Subcutaneous preadipocyte (primary cell): ENCODE measurements around the gene NPHS2. TPM values are rescaled to one million over a fixed set of nuclear protein-coding genes. Genes with fewer than 3 reads are reported as not detected.

ENCODE experiments used
- small RNA-seq: library from RNA; depleted of rRNA; stranded (forward); fragments of <200 nt; gene quantifications from one replicate; pipeline ENCODE3, GENCODE V24; 2012
- total RNA-seq: library from RNA; depleted of rRNA; stranded (reverse); fragments of >200 nt; gene quantifications from 2 replicates; pipeline ENCODE4 v1.2.3, GENCODE V29; 2012

The NPHS2 gene
- total RNA-seq, result not detected in 2 replicates

DNA sequence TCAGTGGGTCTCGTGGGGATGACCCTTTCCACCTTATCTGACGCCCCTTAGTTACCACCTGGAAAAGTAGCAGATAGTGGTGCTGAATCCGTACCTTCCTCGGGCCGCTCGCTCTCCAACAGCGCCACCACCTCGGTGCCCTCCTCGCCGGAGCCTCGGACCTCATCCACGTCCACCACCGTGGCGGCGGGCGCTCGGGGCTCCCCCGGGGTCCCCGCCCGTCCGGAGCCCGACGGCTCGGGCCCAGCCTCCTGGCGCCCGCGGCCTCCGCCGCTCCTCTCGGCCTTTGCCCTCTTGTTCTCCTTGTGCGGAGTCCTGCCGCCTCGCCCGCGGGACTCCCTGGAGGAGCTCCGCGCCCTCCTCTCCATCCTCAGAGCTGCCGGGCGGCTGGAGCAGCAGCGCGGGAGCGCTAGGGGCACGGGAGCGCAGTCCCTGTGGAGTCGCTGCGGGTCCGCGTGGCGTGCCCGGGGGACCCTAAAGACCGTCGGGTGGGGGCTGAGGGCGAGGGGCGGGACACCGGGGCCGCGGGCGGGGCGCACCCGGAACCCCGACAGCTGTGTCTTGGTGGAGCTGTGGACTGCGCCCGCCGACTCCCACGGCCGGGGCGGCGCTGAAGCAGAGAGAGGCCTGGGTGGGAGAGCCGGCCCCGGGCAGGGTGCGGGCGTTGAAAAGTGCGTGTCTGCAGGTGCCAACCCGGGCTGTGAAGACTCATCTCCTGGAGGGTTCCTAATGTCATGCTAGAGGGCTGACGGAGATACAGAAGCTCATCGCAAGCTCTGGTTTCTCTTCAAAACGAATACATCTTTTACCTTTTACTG lies at the start of gene NPHS2:
TSS of gene NPHS2 (minus strand) at position 452 of the 818 bp plus-strand sequence. CDS start at position 368, 84 bp downstream.

DNA sequence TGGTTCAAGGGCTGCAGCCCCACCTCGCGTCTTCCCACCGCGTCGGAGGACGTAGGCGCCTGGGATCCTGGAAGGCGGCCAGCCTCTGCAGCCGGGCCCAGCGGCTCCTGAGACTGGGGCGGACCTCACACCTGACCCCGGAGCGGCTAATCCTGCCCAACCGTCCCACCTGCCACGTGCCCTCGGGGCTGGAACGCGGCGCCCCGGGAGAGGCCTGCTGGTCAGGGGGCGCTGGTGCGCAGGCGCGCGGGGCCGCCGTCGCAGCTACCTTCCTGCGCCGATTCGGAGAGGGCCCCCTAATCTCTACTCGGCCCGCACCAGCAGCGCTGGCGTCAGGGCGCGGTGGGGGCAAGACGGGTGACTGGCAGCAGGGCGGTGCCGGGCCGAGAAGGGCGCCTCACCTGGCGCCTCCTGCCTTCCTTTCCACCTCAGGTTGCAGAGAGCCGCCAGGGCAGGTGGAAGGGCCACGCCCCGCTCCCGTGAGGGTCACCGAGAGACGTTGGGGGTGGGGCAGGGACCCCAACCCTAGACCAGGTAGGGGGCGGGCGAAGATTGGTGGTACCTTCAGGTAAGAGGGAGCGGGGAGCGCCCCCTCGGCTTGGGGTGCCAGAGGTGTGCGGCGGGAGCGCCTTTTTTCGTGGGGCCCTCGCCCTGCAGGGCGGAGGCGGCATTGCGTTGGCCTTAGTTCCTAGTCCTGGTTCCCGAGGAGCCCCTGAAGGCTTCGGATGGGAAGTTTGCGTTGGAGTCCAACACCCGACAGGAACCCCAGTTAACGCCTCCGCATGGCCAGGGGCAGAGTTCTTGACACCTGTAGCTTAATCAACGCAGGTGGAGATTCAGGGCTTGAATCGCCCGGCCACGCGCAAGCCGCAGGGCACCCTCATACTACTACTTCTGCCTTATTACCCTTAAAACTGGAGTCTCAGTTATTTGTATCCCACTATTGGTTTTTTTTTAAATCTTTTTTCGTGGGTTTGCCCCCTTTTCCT lies 16.1 kb upstream of the NPHS2 start, which contains the start of gene TDRD5:
TSS of gene TDRD5 (plus strand) at position 241 of the 989 bp plus-strand sequence. CDS start 784 bp downstream, outside the sequence.

Small RNAs within 50 kb of the gene (small RNA-seq; reads per million reads assigned to genes)
- not detected for gene RNU5F-2P

Other genes starting within 250 kb of the NPHS2 start
- gene AXDND1, start 210.0 kb downstream of the NPHS2 start, total RNA-seq, result 0.37 and 0.78 TPM in 2 replicates
- not detected in 2 replicates for gene TDRD5, start 15.9 kb upstream of the NPHS2 start, total RNA-seq
- gene FAM163A, start 167.3 kb upstream of the NPHS2 start, total RNA-seq, result not detected in 2 replicates